ENCODE data around the gene PRDM16.

PRDM16 gene

GRCh38 chr1:3332043-3332442, 263.0 kb downstream of the PRDM16 start:
- no peak for DNase-seq

GRCh38 chr1:3332662-3333061, 263.7 kb downstream of the PRDM16 start:
- DNase-seq: no peak

GRCh38 chr1:3333903-3334302, 264.9 kb downstream of the PRDM16 start:
- no peak for DNase-seq

GRCh38 chr1:3334366-3334765, 265.4 kb downstream of the PRDM16 start:
- DNase-seq: no peak

GRCh38 chr1:3335754-3336640, 267.0 kb downstream of the PRDM16 start:
- no peak for DNase-seq

GRCh38 chr1:3336641-3337630, 267.9 kb downstream of the PRDM16 start:
- DNase-seq: no peak

- no peak for DNase-seq
Observed at GRCh38 chr1:3337798-3338724, 269.1 kb downstream of the PRDM16 start.

- no peak for DNase-seq
Observed at GRCh38 chr1:3338725-3339070, 269.7 kb downstream of the PRDM16 start.

- DNase-seq: no peak
Observed at GRCh38 chr1:3339856-3340255, 270.9 kb downstream of the PRDM16 start.

DNA sequence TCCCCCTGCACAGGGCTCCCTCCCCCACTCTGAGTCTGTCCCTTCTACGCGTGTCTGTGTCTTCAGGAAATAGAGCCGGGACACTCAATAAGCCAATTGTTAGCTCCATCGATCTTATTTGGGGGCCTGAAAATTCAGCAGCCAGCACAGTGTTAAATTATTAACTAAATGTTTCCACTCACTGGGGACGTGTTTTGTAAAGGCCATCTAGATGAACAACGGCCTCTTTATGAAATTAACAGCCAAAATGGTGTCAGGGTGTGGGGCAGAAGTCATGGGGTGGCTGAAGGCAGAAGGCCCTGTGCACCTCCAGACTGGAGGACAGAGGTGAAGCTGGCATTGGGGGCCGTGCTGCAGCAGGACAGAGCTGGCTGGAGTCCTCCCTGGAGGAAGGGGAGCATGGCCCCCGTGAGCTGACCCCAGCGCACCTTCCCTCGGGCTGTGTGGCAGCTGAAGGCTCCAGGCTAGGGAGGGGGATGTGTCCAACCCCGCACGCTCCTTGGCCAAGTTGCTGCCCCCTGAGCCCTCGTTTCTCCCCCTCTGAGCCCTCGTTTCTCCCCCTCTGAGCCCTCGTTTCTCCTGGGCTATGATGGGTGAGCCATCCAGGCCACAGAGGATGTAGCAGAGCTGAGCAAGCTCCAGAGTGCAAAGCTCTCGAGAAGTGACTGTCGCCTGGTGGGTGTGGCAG, 271.7 kb downstream of the PRDM16 start:
- no peak for DNase-seq

- no peak for DNase-seq
Observed at GRCh38 chr1:3341236-3341994, 272.4 kb downstream of the PRDM16 start.

GRCh38 chr1:3342960-3343359, 274.0 kb downstream of the PRDM16 start:
- no peak for DNase-seq

GRCh38 chr1:3344395-3344794, 275.4 kb downstream of the PRDM16 start:
- no peak for DNase-seq

GRCh38 chr1:3345792-3346191, 276.8 kb downstream of the PRDM16 start:
- DNase-seq: no peak

- DNase-seq: no peak
Observed at GRCh38 chr1:3346478-3346877, 277.5 kb downstream of the PRDM16 start.

- no peak for DNase-seq
Observed at GRCh38 chr1:3347257-3348020, 278.4 kb downstream of the PRDM16 start.

- DNase-seq: no peak
Observed at GRCh38 chr1:3348196-3348865, 279.3 kb downstream of the PRDM16 start.

DNA sequence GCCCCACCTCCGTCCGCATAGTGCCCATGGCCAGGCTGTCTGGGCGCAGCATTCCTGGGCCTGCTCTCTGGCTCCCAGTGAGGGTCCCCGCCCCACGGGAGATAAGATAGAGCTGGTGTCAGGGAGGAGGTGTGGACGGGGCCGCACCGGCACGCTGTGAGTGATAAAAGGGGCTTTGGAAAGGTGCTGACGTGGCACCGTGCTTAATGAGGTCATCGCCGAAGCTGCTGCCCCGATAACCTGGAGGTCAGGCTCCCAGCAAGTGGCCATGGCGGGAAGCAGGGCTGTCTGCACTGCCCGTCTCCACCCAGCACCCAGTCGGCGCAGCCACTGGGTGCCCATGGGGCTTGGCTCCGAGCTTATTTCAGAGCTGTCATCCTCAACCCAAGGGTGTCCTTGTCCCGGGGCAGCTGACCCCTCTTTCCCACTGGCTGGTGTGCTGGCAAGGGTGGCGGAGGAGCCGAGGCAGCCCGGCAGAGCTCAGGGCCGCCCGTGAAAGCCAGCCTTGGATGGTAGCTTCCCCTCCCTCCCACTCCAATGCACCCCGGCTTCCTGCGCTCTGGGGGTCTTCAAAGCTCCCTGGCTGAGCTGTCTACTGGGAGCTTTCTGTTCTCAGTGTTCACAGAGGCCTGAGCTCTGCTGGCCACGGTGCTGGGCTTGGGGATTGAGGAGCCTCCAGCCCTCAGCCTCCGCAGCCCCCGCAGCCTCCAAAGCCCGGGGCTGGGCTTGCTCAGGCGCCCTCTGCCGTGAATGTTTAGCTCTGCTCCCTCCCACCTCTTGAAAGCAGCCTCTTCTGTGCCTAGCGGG, 280.4 kb downstream of the PRDM16 start:
- no peak for DNase-seq

- no peak for DNase-seq
Observed at GRCh38 chr1:3349968-3350299, 280.9 kb downstream of the PRDM16 start.

Data from fibroblast of skin of right quadriceps (primary cell).